VCaP (cell line): ENCODE data around the gene TMCO2.
"Not testable (repeated sequence)": the region's sequence is repeated elsewhere in the genome, so short reads cannot be mapped to it uniquely, and the experiment has no call there.

Experiments
- H3K27ac ChIP-seq: fragments of 450-650 bp; 2 replicates; pipeline ENCODE4 v1.5.1; 2017
- TF ChIP-seq, protein P1 (sequence below): fragments of 450-650 bp; conservative IDR thresholded peaks from 2 replicates; pipeline ENCODE4 v1.5.1; 2017; ENCODE audit warnings: mild to moderate bottlenecking, moderate library complexity

Gene TMCO2

DNA sequence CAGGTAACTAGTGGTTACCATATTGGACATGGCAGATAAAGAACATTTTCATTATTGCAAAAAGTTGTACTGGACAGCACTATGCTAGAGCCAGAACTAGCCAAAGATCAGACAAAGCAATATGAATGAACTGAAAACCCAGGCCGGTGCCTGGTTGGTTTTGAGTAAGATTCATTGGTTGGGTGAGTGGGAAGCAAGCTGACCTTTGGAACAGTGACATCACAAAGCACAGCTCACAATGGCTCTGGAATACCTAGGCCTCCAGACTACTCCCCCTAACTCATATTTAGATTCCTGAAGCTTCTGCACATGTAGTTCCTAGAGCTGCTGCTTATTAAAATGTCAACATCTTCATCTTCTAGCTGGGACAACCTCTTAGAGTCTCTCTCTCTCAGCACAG is at the start of gene TMCO2:
Gene TMCO2 (plus strand): TSS at position 283 of the 400 bp plus-strand sequence. CDS start 57 bp downstream, at position 340.
- TF ChIP-seq, protein P1, sequence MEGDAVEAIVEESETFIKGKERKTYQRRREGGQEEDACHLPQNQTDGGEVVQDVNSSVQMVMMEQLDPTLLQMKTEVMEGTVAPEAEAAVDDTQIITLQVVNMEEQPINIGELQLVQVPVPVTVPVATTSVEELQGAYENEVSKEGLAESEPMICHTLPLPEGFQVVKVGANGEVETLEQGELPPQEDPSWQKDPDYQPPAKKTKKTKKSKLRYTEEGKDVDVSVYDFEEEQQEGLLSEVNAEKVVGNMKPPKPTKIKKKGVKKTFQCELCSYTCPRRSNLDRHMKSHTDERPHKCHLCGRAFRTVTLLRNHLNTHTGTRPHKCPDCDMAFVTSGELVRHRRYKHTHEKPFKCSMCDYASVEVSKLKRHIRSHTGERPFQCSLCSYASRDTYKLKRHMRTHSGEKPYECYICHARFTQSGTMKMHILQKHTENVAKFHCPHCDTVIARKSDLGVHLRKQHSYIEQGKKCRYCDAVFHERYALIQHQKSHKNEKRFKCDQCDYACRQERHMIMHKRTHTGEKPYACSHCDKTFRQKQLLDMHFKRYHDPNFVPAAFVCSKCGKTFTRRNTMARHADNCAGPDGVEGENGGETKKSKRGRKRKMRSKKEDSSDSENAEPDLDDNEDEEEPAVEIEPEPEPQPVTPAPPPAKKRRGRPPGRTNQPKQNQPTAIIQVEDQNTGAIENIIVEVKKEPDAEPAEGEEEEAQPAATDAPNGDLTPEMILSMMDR = no peak
- H3K27ac ChIP-seq = no peak within 1 kb of the TSS

DNA sequence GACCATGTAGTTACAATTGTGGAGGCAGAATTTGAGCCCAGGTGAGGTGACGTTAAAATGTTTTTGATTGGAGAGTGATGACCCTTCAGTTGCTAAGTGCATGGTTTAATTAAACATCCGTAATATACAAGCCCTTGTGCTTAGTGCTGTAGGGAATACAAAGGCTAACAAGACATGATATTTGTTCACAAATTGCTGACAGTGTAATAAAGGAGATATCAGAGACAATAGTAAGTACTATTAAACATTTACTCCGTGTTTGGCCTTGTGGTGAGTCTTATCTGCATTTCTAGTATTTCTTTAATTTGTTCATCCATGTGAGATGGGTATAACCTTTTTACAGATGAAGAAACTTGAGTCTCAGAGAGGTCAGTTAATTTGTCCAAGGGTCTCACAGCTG is 48.6 kb upstream of the TMCO2 start:
- H3K27ac ChIP-seq = no peak overlapping the region
- TF ChIP-seq, protein P1 = no peak

DNA sequence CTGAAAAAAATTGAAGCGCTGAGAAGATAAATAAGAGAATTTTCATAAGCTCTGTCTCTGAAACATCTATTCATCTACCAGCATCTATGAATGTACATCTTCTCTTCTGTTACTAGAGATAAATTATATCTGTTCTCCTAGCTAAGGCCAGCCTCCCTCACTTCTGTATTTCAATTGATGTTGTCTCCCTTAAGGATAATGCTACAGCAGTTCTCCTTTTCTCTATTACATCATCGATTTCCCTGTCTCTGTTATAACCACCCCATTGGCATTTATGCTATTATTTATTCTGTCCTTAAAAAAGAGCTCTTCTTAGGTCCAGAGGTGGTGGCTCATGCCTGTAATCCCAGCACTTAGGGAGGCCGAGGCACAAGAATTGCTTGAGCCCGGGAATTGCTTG is 42.9 kb upstream of the TMCO2 start:
- TF ChIP-seq, protein P1 = no peak
- no peak overlapping the region for H3K27ac ChIP-seq

DNA sequence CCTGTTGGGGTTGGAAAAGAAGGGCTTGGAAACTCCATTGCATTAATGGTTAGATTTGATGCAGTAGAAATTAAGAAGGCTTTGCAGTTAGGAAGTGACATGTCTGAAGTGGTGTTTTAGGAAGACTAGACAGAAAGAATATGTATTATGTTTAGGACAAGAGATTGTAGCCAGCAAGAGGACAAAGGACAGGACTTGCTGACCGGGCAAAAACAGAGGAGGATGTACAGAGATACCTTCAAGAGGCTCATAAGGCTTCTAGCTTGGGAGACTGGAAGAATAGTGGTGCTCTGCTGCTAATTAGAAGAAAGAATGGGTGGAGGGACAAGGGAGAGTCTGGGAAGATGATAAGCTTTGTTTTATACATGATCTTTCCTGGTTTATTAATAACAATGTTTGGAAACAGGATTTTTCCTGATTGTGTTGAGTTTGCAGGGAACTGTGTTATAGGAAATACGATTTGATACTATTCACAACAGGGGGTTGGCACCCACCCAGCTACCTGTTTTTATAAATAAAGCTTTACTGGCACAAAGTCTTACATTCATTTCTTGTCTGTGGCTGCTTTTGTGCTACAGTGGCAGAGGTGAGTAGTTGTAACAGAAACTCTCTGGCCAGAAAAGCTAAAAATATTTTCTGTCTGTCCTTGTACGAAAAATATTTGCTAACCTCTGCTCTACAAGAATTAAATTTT is 37.1 kb upstream of the TMCO2 start:
- TF ChIP-seq, protein P1 = no peak
- H3K27ac ChIP-seq = no peak overlapping the region

DNA sequence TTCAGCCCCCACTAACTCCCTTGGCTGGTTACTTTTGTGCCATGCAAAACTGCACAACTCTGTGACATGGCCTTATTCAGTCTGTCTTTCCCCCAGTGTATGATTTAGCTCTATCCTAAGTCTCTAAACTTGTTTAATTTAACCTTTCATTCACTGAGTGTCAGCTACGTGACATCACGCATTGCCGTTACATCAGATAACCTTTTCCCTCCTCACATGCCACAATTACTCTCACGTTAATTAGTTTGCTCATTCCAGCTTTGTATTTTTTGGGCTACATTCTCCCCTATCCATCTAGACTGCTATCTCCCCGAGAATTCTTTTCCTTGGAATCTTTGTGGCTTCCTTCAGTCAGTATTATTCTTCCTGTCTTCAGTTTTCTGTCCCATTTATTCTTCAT is 29.4 kb upstream of the TMCO2 start:
- TF ChIP-seq, protein P1 = no peak

DNA sequence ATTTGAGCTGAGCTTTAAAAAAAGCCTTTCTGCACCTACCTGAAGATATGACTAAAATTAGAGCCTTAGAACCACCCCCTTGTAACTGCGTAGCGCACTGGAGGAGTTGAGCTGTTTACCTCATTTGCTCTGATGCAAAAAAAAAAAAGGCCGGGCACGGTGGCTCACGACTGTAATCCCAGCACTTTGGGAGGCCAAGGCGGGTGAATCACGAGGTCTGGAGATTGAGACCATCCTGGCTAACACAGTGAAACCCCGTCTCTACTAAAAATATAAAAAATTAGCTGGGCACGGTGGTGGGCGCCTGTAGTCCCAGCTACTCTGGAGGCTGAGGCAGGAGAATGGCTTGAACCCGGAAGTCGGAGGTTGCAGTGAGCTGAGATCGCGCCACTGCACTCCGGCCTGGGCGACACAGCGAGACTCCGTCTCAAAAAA is 26.2 kb upstream of the TMCO2 start:
- not testable (repeated sequence) for H3K27ac ChIP-seq

More for the DNA sequence above, 29.4 kb upstream of the TMCO2 start:
- H3K27ac ChIP-seq = no peak overlapping the region

DNA sequence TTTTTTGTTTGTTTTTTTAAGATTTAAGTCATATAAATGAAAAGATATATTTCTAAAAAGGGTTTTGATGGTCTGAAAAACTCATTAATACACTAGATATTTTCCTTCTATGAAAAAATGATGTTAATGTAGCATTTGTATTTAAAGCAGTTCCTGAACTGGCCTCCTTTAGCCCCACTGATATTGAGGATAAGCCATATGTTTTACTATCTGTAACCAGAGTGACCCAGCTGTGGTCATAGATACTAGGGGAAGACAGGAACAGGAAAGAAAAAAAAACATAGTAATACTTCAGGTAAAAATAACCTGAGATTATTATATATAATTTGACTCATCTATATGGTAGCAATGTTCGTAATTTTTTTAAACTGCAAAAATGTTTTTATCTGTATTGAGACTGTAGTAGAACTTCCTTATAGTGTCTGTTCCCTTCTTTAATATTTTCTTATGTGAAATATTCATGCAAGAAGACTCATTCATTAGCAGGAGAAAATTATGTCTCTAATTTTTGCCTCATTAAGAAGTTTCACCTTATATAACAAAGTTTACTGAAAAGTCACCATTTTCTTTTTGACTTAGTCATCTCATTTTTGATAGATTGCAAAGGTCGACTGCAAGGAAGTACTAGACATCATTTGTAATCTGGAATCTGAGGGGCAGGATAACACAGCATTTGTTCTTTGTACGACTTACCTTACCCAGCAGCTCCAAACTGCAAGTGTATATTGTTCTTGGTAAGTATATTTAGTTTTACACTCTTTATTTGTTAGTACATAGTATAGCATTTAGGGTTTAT is 25.6 kb upstream of the TMCO2 start:
- H3K27ac ChIP-seq = no peak overlapping the region
- TF ChIP-seq, protein P1 = no peak

DNA sequence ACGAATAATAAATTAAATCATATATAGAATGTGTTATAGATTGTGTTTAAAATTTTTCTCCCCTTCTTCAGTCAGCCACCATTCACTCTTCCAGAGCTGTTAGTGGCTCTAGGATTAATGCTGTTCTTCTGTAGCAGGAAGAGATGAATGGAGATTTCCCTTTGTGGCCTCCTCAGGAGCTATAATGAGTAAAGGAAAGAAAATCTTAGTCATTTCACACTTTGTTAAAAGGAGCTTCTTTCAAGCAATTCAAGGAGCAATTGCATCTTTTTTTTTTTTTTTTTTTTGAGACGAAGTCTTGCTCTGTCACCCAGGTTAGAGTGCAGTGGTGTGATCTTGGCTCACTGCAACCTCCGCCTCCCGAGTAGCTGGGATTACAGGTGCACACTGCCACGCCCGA is 23.7 kb upstream of the TMCO2 start:
- no peak overlapping the region for H3K27ac ChIP-seq
- TF ChIP-seq, protein P1 = no peak
